ENCODE results near the gene CFAP61. TPM values are rescaled to one million over a fixed set of nuclear protein-coding genes. Genes with fewer than 3 reads are reported as not detected.

The CFAP61 gene
- total RNA-seq, 1 donor from 2014 or later: not detected

DNA sequence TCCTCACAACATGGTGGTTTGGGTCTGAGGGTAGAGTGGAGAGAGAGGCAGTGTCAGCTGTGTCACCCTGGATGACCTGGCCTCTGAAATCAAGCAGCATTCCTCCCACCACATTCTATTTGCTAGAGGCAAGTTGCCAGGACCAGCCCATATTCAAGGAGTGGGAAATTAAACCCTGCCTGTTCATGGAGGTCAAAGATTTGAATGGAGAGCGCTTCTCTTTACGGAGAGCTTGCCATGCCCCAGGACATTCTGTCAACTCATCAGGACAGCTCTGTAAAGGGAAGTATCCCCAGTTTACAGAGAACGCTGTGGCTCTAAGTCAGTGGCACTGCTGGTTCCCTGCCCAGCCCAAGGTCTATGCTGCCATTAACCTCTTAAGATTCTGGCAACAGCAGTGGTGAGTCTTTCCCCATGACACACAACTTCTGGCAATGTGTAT lies 225.6 kb downstream of the CFAP61 start:
- no peak for DNase-seq (ENCODE audit: low spot score in 2 of 2)
- TF ChIP-seq, protein P1, sequence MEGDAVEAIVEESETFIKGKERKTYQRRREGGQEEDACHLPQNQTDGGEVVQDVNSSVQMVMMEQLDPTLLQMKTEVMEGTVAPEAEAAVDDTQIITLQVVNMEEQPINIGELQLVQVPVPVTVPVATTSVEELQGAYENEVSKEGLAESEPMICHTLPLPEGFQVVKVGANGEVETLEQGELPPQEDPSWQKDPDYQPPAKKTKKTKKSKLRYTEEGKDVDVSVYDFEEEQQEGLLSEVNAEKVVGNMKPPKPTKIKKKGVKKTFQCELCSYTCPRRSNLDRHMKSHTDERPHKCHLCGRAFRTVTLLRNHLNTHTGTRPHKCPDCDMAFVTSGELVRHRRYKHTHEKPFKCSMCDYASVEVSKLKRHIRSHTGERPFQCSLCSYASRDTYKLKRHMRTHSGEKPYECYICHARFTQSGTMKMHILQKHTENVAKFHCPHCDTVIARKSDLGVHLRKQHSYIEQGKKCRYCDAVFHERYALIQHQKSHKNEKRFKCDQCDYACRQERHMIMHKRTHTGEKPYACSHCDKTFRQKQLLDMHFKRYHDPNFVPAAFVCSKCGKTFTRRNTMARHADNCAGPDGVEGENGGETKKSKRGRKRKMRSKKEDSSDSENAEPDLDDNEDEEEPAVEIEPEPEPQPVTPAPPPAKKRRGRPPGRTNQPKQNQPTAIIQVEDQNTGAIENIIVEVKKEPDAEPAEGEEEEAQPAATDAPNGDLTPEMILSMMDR (IDR thresholded peaks at IDR 0.05): no peak
- no peak overlapping the region for H3K27ac ChIP-seq
- no peaks in the 10 kb centered on the region for H3K4me1 ChIP-seq
- intact Hi-C loops (cut with DNase I): no loop called here
- no peaks in the 10 kb centered on the region for H3K27me3 ChIP-seq
- H3K9me3 ChIP-seq: no peaks in the 10 kb centered on the region
- no peaks in the 10 kb centered on the region for H3K36me3 ChIP-seq
- H3K4me3 ChIP-seq: no peak overlapping the region

GRCh38 chr20:20286061-20286460 lies 233.7 kb downstream of the CFAP61 start:
- no peak overlapping the region for H3K27ac ChIP-seq
- no peaks in the 10 kb centered on the region for H3K9me3 ChIP-seq
- intact Hi-C loops (cut with DNase I): no loop called here
- no peak overlapping the region for H3K4me3 ChIP-seq
- no peak for DNase-seq (ENCODE audit: low spot score in 2 of 2)
- H3K4me1 ChIP-seq: no peaks in the 10 kb centered on the region
- TF ChIP-seq, protein P1 (IDR thresholded peaks at IDR 0.05): no peak
- no peaks in the 10 kb centered on the region for H3K27me3 ChIP-seq
- H3K36me3 ChIP-seq: no peaks in the 10 kb centered on the region

- DNase-seq (ENCODE audit: low spot score in 2 of 2): no peak
- no peak overlapping the region for H3K4me3 ChIP-seq
- TF ChIP-seq, protein P1 (IDR thresholded peaks at IDR 0.05): no peak
- H3K27me3 ChIP-seq: no peaks in the 10 kb centered on the region
- H3K27ac ChIP-seq: no peak overlapping the region
- no peaks in the 10 kb centered on the region for H3K36me3 ChIP-seq
- H3K9me3 ChIP-seq: no peaks in the 10 kb centered on the region
- no peaks in the 10 kb centered on the region for H3K4me1 ChIP-seq
- intact Hi-C loops (cut with DNase I): no loop called here
These were observed 237.0 kb downstream of the CFAP61 start for GRCh38 chr20:20289331-20289730.

GRCh38 chr20:20292472-20292871 lies 240.1 kb downstream of the CFAP61 start:
- Histone ChIP-seq H3K27ac (no peak overlapping the region), H3K27me3 (no peaks in the 10 kb centered on the region), H3K4me3 (no peak overlapping the region), H3K4me1 (no peaks in the 10 kb centered on the region), H3K9me3 (no peaks in the 10 kb centered on the region), H3K36me3 (no peaks in the 10 kb centered on the region)
- TF ChIP-seq, protein P1 (IDR thresholded peaks at IDR 0.05): no peak
- no peak for DNase-seq (ENCODE audit: low spot score in 2 of 2)
- intact Hi-C loops (cut with DNase I): no loop called here

- no peak overlapping the region for H3K4me3 ChIP-seq
- intact Hi-C loops (cut with DNase I): no loop called here
- TF ChIP-seq, protein P1 (IDR thresholded peaks at IDR 0.05): no peak
These were observed 240.8 kb downstream of the CFAP61 start for GRCh38 chr20:20293141-20293540.

More at GRCh38 chr20:20293141-20293540, 240.8 kb downstream of the CFAP61 start:
- no peaks in the 10 kb centered on the region for H3K9me3 ChIP-seq
- H3K36me3 ChIP-seq: no peaks in the 10 kb centered on the region
- no peak overlapping the region for H3K27ac ChIP-seq
- no peaks in the 10 kb centered on the region for H3K4me1 ChIP-seq
- H3K27me3 ChIP-seq: no peaks in the 10 kb centered on the region
- no peak for DNase-seq (ENCODE audit: low spot score in 2 of 2)

All from ascending aorta (tissue), 2 donors.